ENCODE measurements around the gene JPH2.
"Not testable (repeated sequence)": the region's sequence is repeated elsewhere in the genome, so short reads cannot be mapped to it uniquely, and the experiment has no call there.

JPH2 gene

DNA sequence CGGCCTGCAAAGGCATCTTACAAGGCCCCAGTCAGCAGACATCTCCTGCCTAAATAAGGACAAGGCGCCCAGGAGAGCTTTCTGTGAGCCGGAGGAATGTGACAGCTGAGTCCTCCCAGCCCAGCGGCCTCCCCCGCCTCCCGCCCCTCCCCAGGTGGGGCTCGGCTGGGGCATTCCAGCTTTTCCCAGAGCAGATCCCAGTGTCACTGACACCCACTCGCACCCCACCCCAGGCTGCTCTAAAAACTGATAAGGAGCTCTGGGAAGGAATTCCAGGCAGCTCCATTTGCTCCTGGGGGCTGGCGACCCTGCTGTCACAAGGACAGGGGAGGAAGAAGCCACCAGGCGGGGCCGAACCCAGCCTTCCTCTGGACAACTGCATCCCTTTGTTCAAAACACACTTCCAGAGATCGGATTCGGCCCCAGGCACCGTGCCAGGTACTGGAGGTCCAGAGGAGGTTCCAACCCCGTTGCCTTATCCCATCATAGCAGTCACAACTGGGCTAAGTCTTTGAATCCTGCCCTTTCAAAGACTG, 49.7 kb downstream of the JPH2 start:
- H3K27ac ChIP-seq (ENCODE audit: low read depth, low read length), result peak overlapping the region; percentile 99
- H3K9ac ChIP-seq (ENCODE audit: low read length), result no peak overlapping the region
- H3K4me1 ChIP-seq (ENCODE audit: control insufficient read depth, insufficient read depth, low read length), result peaks cover 43% of the 10 kb centered on the region
- no peak overlapping the region for H3K4me3 ChIP-seq (ENCODE audit: low read length)
- no peaks in the 10 kb centered on the region for H3K27me3 ChIP-seq (ENCODE audit: control insufficient read depth, insufficient read depth, low read length)
- H3K36me3 ChIP-seq (ENCODE audit: control insufficient read depth, insufficient read depth, low read length), result no peaks in the 10 kb centered on the region

DNA sequence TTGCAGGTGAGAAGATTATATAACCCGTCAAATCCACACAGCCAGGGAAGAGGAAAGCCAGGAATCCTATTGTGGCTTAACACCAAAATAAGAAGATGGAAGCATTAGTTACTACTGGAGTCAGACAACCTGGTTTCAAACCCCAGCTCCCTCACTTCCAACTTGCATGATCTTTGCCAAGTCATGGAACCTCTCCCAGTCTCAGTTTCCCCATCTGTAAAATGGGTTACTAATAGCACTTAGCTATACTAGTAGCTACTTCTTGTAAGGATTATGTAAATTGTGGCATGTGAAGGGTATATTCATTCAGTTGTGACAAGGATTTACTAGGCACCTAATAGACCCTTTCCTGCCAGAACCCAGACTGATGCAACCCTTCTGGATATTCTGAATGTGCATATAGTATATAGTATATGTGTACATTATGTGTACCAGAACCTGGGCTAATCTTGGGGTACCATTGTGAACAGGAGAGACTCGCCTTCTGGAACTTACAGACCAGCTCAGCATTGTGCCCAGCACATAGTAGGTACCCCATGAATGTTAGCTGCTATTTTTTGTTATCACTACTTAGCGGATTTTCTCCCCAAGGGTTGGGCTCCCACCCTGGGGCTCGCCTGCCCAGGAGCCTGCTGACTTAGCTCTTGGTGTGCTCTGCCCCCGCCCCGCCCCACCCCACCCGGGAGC, 50.3 kb downstream of the JPH2 start:
- no peak overlapping the region for H3K9ac ChIP-seq (ENCODE audit: low read length)
- H3K4me3 ChIP-seq (ENCODE audit: low read length), result no peak overlapping the region
- peaks cover 43% of the 10 kb centered on the region for H3K4me1 ChIP-seq (ENCODE audit: control insufficient read depth, insufficient read depth, low read length)
- H3K36me3 ChIP-seq (ENCODE audit: control insufficient read depth, insufficient read depth, low read length), result no peaks in the 10 kb centered on the region
- no peaks in the 10 kb centered on the region for H3K27me3 ChIP-seq (ENCODE audit: control insufficient read depth, insufficient read depth, low read length)
- peak overlapping the region; percentile 99 for H3K27ac ChIP-seq (ENCODE audit: low read depth, low read length)

DNA sequence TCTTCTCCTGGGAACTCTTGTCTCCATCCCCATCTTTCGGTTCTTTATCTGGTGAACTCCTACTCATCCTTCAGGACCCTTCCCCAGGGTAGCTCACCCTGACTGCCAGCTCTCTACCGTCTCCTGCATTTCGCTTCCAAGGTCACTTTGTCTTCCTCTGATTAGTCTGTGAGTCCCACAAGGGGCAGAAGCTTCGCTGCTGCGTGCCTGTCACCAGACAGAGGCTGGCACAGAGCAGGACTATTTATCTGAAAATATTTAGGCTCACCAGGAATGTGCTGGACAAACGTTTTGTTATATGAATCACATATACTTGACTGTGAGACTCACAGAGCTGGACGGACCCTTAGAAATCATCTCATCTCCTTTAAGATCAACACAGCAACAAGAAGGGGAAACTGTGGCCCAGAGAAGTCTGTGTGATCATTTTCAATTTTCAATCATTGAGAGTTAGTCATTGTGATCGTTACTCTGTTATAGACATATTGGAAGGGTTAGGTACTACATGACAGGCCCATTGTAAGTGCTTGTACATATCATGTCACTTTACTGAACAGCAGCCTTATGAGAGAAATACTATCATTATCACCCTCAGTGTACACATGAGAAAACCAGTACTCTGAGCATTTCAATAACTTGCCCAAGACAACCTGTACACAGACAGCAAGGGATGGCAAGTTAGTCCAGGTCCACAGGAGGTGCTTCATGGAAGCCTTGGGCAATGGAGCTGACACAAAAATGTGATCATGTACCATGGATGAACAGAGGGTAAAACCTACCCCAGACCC, 51.4 kb downstream of the JPH2 start:
- Histone ChIP-seq H3K27ac (ENCODE audit: low read depth, low read length) (peak overlapping the region; percentile 99), H3K36me3 (ENCODE audit: control insufficient read depth, insufficient read depth, low read length) (no peaks in the 10 kb centered on the region)

DNA sequence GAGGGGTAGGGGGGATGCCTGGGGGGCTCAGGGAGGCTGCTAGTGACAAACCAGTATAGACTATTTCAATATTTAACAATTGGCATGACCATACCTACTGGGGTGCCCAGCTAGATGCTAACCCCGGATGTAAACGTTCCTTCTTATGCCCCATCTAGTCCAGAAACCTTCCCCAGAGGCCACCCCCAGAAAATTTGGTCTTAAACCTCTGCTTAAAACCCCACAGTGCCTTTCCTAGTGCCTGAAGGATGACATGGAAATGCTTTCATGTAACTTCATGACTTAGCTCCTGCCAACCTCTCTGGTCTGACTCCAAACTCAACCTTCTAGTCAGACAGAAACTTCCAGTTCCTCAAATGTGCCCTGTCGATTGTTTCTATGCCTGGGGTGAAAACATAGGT, 52.0 kb downstream of the JPH2 start:
- Histone ChIP-seq H3K4me1 (ENCODE audit: control insufficient read depth, insufficient read depth, low read length) (peaks cover 41% of the 10 kb centered on the region), H3K9ac (ENCODE audit: low read length) (no peak overlapping the region), H3K4me3 (ENCODE audit: low read length) (no peak overlapping the region), H3K27me3 (ENCODE audit: control insufficient read depth, insufficient read depth, low read length) (no peaks in the 10 kb centered on the region), H3K27ac (ENCODE audit: low read depth, low read length) (peak overlapping the region; percentile 99), H3K36me3 (ENCODE audit: control insufficient read depth, insufficient read depth, low read length) (no peaks in the 10 kb centered on the region)

More for the DNA sequence above, 51.4 kb downstream of the JPH2 start:
- Histone ChIP-seq H3K27me3 (ENCODE audit: control insufficient read depth, insufficient read depth, low read length) (no peaks in the 10 kb centered on the region), H3K9ac (ENCODE audit: low read length) (no peak overlapping the region), H3K4me3 (ENCODE audit: low read length) (no peak overlapping the region), H3K4me1 (ENCODE audit: control insufficient read depth, insufficient read depth, low read length) (peaks cover 40% of the 10 kb centered on the region)

DNA sequence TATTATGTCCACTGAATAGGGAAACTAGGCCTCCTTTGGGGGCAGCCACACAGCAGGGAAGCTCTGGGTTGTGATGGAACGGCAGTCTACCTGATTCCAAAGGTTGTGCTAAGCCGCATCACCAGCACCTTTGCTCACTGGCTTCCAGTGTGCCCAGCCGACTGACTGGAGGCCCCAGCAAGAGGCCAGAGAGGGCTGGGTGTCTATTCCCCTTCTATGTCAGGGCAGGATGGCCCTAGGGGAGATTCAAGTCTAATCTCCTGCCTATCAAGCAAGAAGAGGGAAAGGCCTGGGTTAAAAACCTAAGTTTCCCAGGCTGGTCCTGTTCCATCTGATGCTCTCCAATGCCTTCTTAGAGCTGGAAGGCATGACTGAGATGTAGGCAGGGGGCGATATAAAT, 53.6 kb downstream of the JPH2 start:
- H3K36me3 ChIP-seq (ENCODE audit: control insufficient read depth, insufficient read depth, low read length), result no peaks in the 10 kb centered on the region
- peaks cover 39% of the 10 kb centered on the region for H3K4me1 ChIP-seq (ENCODE audit: control insufficient read depth, insufficient read depth, low read length)
- H3K9ac ChIP-seq (ENCODE audit: low read length), result no peak overlapping the region
- no peaks in the 10 kb centered on the region for H3K27me3 ChIP-seq (ENCODE audit: control insufficient read depth, insufficient read depth, low read length)
- no peak overlapping the region for H3K4me3 ChIP-seq (ENCODE audit: low read length)
- H3K27ac ChIP-seq (ENCODE audit: low read depth, low read length), result peak overlapping the region; percentile 52

DNA sequence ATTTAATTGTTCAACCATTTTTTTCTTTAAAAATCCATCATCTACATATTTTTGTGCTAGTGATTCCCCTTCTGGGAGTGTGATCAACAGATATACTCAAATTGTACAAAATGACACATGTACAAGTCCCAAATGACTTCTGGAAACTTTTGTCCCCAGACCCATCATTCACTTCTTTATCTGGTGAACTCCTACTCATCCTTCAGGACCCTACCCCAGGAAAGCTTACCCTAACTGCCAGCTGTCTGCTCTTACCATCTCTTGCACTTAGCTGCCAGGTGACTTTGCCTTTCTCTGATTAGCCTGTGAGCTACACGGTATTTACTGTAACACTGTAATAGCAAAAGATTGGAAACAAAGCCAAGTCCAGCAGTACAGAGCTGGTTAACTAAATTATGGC, 55.3 kb downstream of the JPH2 start:
- Histone ChIP-seq H3K27me3 (ENCODE audit: control insufficient read depth, insufficient read depth, low read length) (no peaks in the 10 kb centered on the region), H3K36me3 (ENCODE audit: control insufficient read depth, insufficient read depth, low read length) (no peaks in the 10 kb centered on the region), H3K9ac (ENCODE audit: low read length) (no peak overlapping the region), H3K4me3 (ENCODE audit: low read length) (no peak overlapping the region), H3K27ac (ENCODE audit: low read depth, low read length) (peak overlapping the region; percentile 38), H3K4me1 (ENCODE audit: control insufficient read depth, insufficient read depth, low read length) (peaks cover 27% of the 10 kb centered on the region)

DNA sequence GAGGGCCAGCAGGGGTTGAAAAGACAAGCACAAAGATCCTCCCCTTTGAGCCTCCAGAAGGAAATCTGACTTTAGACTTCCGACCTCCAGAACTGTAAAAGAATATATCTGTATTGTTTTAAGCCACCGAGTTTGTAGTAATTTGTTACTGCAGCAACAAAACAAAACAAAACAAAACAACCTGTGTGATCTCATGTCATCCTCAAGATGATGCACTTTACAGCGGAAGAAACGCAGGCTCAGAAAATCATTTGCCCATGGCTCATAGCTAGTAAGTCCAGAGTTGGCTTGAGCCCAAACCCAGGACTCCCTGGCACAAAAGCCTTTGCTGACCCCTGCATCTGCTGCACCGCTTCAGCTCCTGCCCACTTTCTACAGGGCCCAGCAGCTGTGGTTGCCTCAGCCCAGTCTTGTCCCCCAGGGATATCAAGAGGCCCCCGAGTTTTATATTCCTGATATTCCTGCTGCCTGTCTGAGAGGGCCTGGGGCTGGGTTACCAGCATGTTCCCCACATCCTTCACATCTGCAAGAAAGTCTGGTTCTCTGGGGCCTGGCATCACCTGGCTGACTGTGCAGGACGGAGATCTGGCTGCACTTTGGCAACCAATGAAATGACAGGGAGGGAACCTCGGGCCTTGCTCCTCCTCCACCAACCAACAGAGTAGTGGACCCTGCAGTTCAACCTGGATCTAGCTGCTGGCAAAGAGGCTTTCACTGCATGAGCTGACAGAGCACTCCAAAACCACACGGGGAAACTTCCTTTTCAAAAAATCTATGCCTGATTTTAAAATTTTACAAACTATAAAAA, 56.9 kb downstream of the JPH2 start:
- H3K27ac ChIP-seq (ENCODE audit: low read depth, low read length), result peak overlapping the region; percentile 72
- H3K27me3 ChIP-seq (ENCODE audit: control insufficient read depth, insufficient read depth, low read length), result no peaks in the 10 kb centered on the region
- H3K4me3 ChIP-seq (ENCODE audit: low read length), result no peak overlapping the region
- no peak overlapping the region for H3K9ac ChIP-seq (ENCODE audit: low read length)
- no peaks in the 10 kb centered on the region for H3K36me3 ChIP-seq (ENCODE audit: control insufficient read depth, insufficient read depth, low read length)
- peaks cover 21% of the 10 kb centered on the region for H3K4me1 ChIP-seq (ENCODE audit: control insufficient read depth, insufficient read depth, low read length)

DNA sequence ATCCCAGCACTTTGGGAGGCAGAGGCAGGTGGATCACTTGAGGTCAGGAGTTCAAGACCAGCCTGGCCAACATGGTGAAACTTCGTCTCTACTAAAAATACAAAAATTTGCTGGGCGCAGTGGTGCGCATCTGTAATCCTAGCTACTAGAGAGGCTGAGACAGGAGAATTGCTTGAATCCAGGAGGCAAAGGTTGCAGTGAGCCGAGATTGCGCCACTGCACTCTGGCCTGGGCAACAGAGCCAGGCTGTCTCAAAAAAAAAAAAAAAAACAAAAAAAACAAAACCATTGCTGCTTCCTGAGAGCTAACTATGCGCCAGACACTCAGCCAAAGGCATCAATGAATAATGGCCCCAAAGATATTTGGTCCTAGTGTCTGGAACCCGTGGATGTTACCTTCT, 57.7 kb downstream of the JPH2 start:
- not testable (repeated sequence) for H3K9ac ChIP-seq (ENCODE audit: low read length); H3K4me3 ChIP-seq (ENCODE audit: low read length); H3K36me3 ChIP-seq (ENCODE audit: control insufficient read depth, insufficient read depth, low read length); H3K27me3 ChIP-seq (ENCODE audit: control insufficient read depth, insufficient read depth, low read length)
- Histone ChIP-seq H3K4me1 (ENCODE audit: control insufficient read depth, insufficient read depth, low read length) (peaks cover 21% of the 10 kb centered on the region), H3K27ac (ENCODE audit: low read depth, low read length) (peak overlapping the region; percentile 72)

DNA sequence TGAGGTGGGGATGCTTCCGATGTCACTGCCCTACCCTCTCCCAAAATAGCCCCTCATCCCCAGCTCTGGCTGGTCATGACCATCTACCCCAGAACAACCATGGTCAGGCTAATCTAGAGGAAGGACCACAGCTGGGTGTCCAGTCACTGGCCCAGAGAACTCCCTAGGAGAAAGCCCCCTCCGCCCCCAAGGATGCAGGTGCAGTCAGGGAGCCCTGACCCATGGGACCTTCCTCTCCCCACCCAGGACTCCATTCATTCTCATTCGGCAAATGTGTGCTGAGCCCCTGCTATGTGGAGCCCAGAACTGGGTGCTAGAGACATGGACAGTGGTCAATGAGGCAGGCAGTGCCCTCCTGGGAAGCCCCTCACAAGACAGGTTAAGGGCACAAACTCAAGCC, 60.5 kb downstream of the JPH2 start:
- Histone ChIP-seq H3K9ac (ENCODE audit: low read length) (no peak overlapping the region), H3K4me3 (ENCODE audit: low read length) (no peak overlapping the region), H3K27me3 (ENCODE audit: control insufficient read depth, insufficient read depth, low read length) (no peaks in the 10 kb centered on the region), H3K27ac (ENCODE audit: low read depth, low read length) (no peak overlapping the region), H3K36me3 (ENCODE audit: control insufficient read depth, insufficient read depth, low read length) (no peaks in the 10 kb centered on the region), H3K4me1 (ENCODE audit: control insufficient read depth, insufficient read depth, low read length) (peaks cover 30% of the 10 kb centered on the region)

DNA sequence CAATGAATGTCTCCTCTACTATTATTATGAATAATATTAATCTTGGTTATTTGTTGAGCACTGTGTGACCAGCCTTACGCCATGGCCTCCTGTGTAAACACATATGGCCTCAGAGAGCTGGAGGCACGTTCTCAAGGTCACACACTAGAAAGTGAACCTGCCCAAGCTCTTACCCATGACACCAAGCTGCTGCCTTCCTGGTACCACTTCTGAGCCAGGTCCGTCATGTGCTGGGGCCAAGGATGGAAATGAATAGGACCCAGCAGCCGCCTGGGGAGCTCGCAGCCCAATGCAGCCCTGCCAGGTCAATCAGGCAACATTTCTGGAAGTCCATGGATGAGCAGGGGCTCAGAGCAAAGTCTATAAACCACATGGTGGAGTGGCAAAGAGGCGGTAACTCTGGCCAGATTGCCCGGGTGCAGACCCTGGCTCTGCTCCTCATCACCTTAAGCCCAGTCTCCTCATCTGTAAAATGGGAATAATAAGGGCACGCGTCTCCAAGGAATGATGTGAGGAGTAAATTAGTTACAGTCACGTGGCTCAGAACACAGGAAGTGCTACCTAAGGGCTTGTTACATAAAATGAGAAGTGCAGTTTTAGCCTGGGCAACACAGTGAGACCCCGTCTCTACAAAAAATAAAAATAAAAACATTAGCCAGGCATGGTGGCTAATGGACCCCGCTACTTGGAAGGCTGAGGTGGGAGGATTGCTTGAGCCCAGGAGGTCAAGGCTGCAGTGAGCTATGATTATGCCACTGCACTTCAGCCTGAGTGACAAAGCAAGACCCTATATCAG, 61.5 kb downstream of the JPH2 start:
- Histone ChIP-seq H3K4me1 (ENCODE audit: control insufficient read depth, insufficient read depth, low read length) (peaks cover 33% of the 10 kb centered on the region), H3K4me3 (ENCODE audit: low read length) (no peak overlapping the region), H3K27ac (ENCODE audit: low read depth, low read length) (no peak overlapping the region)

DNA sequence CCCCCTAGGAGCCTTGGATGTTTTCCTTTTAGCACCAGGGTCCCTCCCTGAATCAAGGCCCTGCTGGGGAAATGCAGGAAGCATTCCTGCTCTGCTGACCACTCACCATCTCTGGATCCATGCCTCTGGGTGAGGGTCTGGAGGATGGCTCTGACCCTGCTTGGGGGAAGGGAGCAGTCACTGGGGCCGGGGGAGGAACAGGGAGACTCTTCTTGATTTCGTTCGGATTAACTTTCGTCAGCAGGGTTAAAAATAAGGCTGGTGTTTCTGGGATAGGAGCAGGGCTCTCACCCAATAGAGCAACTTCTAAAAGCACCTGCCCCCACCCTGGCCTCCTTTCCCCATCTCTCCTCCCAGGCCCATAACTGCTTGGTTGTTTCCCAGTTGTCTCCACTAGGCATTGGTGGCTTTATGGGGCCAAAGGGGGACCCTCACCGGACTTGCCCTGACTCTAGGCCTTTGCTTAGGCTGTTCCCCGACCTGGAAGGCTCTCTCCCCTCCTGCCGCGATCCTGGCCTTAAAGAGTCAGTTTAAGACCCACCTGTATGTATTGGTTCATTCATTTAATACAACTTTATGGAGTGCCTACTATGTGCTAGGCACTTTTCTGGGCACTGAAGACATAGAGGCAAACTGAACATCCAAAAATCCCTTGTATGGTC, 63.0 kb downstream of the JPH2 start:
- peak overlapping the region; percentile 57 for H3K27ac ChIP-seq (ENCODE audit: low read depth, low read length)
- H3K36me3 ChIP-seq (ENCODE audit: control insufficient read depth, insufficient read depth, low read length), result no peaks in the 10 kb centered on the region
- no peak overlapping the region for H3K9ac ChIP-seq (ENCODE audit: low read length)
- no peaks in the 10 kb centered on the region for H3K27me3 ChIP-seq (ENCODE audit: control insufficient read depth, insufficient read depth, low read length)
- H3K4me3 ChIP-seq (ENCODE audit: low read length), result no peak overlapping the region
- H3K4me1 ChIP-seq (ENCODE audit: control insufficient read depth, insufficient read depth, low read length), result peaks cover 21% of the 10 kb centered on the region

More for the DNA sequence above, 61.5 kb downstream of the JPH2 start:
- Histone ChIP-seq H3K9ac (ENCODE audit: low read length) (no peak overlapping the region), H3K36me3 (ENCODE audit: control insufficient read depth, insufficient read depth, low read length) (no peaks in the 10 kb centered on the region), H3K27me3 (ENCODE audit: control insufficient read depth, insufficient read depth, low read length) (no peaks in the 10 kb centered on the region)
